Measurements from ENCODE around the gene TCP11L2. TPM values are rescaled to one million over a fixed set of nuclear protein-coding genes. Genes with fewer than 3 reads are reported as not detected.

The TCP11L2 gene
- polyA plus RNA-seq (ENCODE audit: insufficient read length in 3 of 3), result 10 to 100 TPM; 16.7 to 20.6 (median 19.6) TPM

DNA sequence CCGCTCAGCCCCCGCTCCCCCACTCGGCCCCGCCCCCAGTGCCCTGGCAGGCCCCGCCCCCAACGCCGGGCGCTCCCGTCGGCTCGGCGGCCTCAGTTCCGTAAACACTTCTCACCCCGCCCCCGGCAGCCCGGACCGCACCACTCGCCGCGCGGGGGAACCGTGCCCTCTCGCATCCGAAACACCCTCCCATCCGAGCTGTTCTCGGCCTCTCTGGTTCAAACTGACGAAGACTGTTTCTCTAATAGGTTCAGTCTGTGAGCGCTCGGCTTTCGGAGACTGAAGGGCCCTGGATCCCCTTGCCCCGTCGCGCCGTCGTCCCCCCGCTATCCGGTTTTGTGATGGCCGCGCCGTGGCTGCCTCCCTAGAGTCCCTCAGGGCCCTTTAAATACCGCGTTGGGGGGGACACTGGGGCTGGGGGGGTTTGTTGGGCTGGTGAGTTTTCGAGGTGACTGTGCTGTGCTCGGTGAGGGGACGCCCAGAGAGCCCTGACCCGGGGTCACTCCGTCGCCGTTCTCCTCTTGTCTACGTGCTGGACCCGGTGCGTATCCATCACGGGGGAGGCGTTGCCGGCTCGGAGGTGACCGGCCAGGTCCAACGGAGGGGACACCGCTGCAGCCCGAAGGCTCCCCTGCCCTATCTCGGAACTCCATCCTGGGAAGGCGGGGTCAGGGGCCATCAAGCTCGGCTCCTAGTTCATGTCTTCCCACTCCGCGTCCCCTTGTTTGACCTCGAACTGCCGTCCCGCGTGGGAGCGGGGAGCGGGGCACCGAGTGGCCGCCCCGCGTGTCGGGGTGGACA, at the start of gene TCP11L2:
Gene TCP11L2, plus strand, starts transcription at position 333 of the 801 bp plus-strand sequence. CDS start 8,343 bp downstream, outside the sequence.
- DNase-seq (ENCODE audit: low read depth in 3 of 3, low spot score in 2 of 3), result peak in 1 of 3 donors; percentile 69

DNA sequence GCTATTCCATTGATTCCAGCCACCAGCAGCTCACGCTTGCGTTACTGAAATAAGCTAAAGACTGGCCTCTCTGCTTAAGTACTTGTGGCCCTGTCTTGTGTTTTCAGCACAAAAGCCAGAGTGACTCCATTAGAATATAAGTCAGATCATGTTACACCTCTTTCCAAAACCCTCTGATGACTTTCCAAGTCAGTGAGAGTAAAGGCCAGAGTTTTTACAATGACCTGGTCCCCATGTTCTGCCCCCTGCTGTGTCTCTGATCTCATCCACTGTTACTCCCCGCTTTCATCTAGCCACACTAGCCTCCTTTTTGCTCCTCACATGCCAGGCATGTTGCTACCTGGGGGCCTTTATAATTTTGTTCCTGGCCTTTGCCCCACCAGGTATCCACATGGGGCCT, 47.8 kb upstream of the TCP11L2 start:
- DNase-seq (ENCODE audit: low read depth in 3 of 3, low spot score in 2 of 3), result no peak

DNA sequence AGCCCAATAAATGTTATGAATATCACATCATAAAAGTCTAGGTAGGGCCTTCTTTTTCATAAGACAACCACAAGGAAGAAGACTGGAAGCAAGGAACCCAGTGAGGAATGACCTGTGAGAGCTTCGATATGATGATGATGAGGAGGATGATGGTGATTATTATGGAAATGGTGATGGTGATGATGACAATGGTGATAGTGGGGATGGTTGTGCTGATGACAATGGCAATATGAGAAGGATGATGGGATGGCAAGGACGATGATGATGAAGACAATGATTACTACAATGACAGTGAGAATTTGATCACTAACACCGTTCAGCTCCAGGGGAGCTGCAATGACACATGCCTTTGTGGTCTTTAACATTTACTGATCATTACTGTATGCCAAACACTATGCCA, 47.0 kb upstream of the TCP11L2 start:
- DNase-seq (ENCODE audit: low read depth in 3 of 3, low spot score in 2 of 3), result no peak

DNA sequence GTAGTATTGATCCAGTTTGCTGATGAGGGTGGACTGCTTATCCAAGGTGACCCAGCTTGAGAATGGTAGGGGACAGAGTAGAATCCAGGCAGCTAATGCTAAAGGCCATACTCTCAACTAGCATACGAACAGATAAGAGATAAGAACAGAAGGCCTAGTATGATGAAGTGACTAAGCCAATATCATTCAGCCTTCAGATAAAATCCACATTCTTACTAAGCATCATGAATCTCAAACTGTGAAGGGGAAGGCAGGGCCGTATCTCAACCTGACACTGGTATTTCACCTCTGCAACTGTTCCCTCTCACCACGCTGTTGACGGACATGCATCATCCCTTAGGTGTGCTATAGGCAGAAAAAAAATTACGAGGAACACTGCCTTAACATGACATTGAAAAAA, 46.6 kb upstream of the TCP11L2 start:
- DNase-seq (ENCODE audit: low read depth in 3 of 3, low spot score in 2 of 3), result no peak

DNA sequence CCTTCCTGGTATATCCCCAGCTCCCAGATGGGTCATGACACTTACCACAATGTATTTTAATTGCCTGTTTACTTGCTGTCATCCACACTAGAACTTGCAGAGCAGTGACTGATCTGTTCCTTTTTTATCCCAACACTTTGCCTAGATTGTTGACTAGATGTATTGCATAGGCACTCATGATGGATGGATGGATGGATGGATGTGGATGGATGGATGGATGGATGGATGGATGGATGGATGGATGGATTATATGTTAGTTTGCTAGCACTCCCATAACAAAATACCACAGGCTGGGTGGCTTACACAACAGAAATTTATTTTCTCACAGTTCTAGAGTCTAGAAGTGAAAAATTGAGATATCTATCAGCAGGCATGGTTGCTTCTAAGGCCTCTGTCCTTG, 46.0 kb upstream of the TCP11L2 start:
- no peak for DNase-seq (ENCODE audit: low read depth in 3 of 3, low spot score in 2 of 3)

DNA sequence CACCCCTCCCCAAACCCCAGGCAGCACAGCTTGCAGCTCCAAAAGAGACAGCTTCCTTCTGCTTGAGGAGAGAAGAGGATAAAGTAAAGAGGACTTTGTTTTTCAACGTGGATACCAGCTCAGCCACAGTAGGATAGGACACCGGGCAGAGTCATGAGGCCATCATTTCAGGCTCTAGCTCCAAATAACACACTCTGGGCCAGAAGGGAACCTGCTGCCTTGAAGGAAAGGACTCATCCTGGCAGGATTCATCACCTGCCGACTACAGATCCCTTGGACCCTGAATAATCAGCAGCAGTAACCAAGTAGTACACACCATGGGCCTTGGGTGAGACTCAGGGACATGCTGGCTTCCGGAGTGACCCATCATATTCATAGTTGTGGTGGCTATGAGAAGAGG, 44.3 kb upstream of the TCP11L2 start:
- no peak for DNase-seq (ENCODE audit: low read depth in 3 of 3, low spot score in 2 of 3)

DNA sequence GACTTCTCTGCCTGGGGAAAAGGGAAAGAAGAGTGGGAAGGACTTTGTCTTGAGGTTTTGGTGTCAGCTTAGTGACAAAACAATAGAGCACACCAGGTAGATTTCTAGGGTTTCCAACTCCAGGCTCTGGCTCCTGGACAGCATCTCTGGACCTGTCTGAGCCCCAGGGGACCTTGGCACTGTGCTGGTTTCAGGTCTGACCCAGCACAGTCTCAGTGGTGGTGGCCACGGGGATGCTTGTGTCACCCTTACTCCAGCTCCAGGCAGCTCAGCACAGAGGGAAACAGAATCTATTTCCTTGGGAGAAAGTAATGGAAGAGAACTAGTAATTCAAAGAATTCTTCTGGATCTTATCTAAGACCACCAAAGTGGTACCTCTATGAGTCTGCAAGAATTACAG, 43.6 kb upstream of the TCP11L2 start:
- DNase-seq (ENCODE audit: low read depth in 3 of 3, low spot score in 2 of 3), result no peak

DNA sequence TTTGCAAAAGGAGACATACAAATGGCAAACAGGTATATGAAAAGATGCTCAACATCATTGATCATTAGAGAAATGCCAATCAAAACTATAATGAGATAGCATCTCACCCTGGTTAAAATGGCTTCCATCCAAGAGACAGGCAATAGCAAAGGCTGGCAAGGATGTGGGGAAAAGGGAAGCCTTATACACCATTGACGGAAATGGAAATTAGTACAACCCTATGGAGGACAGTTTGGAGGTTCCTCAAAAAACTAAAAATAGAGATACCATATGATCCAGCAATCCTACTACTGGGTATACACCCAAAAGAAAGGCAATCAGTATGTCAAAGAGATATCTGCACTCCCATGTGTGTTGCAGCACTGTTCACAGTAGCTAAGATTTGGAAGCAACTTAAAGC, 37.4 kb upstream of the TCP11L2 start:
- no peak for DNase-seq (ENCODE audit: low read depth in 3 of 3, low spot score in 2 of 3)

DNA sequence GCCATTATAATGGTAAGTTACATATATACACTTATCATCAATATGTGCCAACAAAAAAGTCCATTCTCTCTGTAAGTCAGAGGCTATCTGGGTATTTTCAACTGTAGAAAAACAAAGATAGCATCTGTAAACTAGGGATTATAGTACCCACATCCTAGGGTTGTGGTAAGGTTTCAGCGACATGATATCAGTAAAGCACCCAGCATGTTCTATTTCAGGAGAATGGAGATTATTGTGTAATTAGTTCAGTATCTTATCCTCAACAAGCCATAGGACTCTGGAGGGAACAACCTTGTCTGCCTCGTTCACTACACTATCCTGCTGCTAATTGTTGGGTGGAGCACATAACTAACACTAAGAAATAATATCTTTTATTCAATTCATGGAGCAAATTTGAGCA, 35.0 kb upstream of the TCP11L2 start:
- no peak for DNase-seq (ENCODE audit: low read depth in 3 of 3, low spot score in 2 of 3)

DNA sequence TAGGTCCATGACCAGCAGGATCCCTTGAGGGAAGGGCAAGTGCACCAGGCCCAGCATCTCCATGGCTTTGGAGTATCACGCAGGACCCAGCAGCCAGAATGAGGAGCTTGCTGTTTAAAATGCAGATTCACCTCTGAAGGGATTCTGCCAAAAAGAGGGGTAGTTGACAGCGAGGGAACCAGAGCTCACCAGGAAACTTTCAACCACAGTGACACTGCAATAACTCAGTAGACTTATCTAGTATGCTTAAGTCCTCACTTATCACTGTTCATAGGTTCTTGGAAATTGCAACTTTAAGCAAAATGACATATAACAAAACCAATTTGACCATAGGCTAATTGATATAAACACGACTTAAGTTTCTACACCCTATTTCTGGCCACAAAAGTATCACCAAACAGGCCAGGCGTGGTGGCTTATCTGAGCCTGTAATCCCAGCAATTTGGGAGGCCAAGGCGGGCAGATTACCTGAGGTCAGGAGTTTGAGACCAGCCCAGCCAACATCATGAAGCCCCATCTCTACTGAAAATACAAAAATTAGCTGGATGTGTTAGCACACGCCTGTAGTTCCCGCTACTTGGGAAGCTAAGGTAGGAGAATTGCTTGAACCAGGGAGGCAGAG, 33.3 kb upstream of the TCP11L2 start:
- DNase-seq (ENCODE audit: low read depth in 3 of 3, low spot score in 2 of 3), result no peak

DNA sequence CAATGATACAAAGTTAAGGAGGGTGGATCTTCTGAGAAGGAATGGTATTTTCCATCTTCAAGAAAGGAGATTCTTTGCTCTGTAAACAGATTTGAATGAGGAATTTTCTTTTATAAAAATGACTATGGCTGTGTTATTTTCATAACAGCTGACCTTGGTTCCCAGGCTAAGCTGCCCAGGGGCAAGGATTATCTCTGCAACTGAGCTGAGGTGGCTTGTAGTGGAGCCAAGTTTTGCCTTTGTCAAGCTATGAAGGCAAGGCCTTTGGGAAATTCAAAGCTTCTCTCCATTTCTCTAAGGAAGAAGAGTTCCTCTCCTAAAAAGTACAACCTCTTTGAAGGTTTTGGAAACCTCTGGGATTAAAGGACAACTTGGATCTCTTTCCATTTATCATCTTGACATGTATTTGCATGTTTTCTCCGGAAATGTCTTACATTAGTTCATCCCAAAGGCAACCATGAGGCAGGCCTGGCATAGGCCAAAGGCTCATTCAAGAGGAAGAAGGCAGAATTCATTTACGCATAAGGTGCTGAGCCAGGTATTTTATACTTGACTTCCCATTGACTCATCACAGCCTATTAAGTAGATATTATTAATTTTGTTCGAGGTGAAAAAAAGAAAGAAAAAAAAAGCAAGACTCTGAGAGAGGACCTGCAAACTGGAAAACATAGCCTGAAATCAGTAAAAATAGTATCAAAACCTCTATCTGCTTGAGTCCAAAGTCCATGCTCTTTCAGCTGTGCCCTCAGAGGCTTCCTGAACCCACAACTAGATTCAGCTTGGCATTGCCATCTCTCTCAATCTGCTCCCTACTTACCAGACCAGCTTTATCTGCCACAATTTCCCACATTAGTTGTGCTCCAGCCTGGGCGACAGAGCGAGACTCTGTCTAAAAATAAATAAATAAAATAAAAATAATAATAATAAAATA, 30.7 kb upstream of the TCP11L2 start:
- no peak for DNase-seq (ENCODE audit: low read depth in 3 of 3, low spot score in 2 of 3)

DNA sequence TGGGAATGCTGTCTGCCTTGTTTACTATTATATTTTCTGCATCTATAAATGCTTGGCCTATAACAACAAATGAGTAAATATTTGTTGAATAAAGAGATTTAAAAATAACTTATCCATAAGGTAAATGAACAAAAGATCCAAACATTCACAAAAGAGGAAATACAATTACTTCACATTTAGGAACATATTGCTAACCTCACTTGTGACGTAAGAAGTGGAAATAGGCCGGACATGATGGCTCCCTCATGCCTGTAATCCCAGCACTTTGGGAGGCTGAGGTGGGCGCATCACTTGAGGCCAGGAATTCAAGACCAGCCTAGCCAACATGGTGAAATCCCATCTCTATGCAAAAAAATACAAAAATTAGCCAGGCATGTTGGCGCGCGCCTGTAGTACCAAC, 29.0 kb upstream of the TCP11L2 start:
- DNase-seq (ENCODE audit: low read depth in 3 of 3, low spot score in 2 of 3), result no peak

DNA sequence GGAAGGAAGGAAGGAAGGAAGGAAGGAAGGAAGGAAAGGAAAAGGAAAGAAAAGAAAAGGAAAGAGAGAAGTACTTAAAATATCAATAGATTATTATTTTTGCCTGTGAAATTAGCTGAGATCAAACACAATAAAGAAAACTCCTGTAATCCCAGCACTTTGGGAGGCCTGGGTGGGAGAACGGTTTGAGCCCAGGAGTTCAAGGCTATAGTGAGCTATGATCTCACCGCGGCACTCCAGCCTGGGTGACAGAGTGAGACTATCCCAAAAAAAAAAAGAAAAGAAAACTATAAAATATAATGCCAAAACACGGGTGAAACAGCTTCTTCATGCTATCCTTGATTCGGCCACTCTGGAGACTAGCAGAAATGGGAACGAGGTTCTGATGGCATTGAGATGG, 28.5 kb upstream of the TCP11L2 start:
- DNase-seq (ENCODE audit: low read depth in 3 of 3, low spot score in 2 of 3), result no peak

DNA sequence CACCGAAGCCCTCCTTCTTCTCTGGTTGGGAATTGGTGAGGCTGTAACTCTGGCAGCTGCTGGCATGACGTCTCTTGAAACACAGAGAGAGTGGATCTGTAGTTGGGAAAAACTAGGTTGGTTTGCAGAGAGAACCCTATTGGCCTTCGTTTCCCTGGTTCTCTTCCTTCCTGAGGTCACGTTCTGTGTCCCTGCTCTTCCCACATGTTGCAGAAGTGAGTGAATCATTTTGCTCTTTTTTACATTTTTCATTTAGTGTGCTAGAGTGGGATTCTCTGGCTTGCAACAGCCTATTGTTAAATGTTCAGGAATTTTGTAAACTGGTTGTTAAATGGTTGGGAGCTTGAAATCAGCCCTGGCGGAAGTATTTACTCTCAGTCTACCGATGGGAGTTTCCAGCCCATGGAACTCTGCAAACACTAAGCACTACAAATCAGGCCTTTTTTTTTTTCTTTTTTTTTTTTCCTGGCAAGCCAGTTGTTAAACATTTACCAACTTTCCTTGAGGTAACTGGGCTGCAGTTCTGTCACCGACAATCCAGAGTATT, 27.9 kb upstream of the TCP11L2 start:
- no peak for DNase-seq (ENCODE audit: low read depth in 3 of 3, low spot score in 2 of 3)

DNA sequence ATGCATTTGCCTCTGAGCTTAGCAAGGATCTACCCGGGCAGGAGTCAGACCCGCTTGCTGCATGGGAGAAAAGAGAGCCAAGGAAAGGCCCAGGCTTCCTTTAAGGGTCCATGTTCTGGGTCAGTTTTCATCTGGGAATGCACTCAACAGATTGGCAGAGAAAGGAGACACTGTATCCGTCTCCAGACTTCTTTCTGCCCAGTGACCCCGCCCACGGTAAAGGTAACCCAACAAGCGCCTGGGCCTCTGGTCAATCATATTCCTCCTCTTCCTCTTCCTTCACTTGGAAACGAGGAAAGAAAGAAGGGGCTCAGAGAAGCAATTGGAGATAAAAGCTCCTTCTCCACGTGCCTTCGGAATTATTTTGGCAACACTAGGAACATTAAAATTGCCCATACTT, 27.1 kb upstream of the TCP11L2 start:
- no peak for DNase-seq (ENCODE audit: low read depth in 3 of 3, low spot score in 2 of 3)

DNA sequence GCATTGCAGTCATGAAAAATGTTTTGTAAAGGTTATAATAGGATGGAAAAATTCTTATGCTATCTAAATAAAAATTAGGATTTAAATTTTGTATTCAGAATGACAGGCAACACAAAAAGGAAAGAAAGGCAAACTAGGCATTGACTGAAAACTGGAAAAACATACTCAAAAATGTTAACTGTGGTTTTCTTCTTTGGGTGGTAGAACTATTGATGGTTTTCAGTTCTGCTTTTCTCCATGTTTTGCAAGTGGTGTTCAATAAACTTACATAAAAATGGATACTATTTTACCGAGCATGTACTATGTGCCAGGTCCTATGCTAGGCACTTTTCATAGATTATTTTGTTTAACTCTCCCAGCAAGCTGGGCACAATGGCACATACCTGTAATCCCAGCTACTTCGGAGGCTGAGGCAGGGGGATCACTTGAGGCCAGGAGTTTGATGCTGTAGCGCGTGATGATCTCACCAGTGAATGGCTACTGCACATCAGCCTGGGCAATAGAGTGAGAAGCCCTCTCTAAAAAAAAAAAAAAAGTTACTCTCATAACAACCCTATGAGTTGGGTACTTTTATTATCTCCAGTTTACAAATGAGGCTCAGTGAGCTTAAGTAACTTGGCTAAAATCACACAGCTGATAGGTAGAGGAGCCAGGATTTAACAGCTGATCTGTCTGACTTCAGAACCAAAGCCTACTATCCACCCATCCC, 26.3 kb upstream of the TCP11L2 start:
- no peak for DNase-seq (ENCODE audit: low read depth in 3 of 3, low spot score in 2 of 3)

DNA sequence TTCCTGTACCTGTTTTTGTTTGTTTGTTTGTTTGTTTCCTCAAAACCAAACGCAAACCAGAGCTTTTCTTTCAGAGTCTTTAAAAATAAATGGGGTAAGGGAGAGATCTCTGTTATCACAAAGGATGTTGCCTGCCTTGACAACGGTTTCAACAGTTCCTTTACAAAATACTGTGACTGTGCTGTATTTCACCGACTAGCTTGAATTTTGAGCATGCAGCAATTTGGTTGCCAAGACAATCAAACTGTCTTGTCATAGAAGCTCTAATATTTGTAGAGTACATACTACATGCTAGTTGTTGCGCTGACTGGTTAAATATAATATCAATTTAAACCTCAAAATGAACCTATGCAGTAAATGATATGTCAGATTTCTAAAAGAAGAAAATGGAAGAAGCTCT, 22.4 kb upstream of the TCP11L2 start:
- DNase-seq (ENCODE audit: low read depth in 3 of 3, low spot score in 2 of 3), result no peak

DNA sequence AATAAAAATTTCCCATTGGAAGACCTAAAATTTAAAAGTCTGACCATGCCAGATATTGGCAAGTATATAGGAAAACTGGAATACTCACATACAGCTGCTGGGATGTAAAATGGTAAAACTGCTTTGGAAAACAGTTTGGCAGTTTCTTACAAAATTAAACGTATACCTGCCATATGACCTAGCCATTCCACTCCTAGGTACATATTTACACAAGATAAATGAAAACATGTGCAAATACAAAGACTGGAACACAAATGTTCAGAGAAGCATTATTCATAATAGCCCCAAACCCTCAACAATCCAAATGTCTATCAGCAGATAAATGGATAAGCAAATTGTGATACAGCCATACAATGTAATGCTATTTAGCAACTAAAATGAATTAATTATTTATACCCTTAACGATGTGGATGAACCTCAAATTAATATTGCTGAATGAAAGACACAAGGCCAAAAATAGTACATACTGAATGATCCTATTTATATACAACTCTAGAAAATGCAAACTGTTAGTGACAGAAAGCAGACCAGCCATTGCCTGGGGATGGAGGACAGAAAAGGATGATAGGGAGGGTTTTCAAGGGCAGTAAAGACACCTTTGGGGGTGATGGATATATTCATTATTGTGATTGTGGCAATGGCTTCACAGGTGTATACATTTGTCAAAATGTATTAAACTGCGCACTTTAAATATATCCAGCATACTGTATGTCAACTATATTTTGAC, 21.3 kb upstream of the TCP11L2 start:
- no peak for DNase-seq (ENCODE audit: low read depth in 3 of 3, low spot score in 2 of 3)

DNA sequence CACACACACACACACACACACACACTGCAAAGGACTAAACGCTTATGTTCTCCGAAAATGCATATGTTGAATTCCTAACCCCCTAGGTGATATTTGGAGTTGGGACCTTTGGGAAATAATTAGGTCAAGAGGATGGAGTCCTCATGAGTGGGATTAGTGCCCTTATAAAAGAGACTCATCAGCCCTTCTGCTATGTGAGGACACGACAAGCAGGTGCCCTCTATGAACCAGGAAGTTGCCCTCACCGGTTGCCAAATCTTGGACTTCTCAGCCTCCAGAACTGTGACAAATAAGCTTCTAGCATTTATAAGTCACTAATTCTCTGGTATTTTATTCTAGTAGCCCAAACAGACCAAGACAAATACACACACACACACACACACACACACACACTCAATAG, 20.7 kb upstream of the TCP11L2 start:
- DNase-seq (ENCODE audit: low read depth in 3 of 3, low spot score in 2 of 3), result no peak
